Left colon (tissue), 2 donors: ENCODE results near the gene GRK3. TPM values are rescaled to one million over a fixed set of nuclear protein-coding genes. Genes with fewer than 3 reads are reported as not detected.

Source experiments
- ATAC-seq: fragments of 200-7000 bp; cut with Tn5 transposase; one replicate; pipeline ENCODE4 v1.9.1; 2020; ENCODE audit warnings: mild to moderate bottlenecking, moderate library complexity
- DNase-seq, 2 donors: peaks; one replicate each; pipeline ENCODE4 v3.0.0-alpha.2; 2020
- intact Hi-C, 2 donors: fragments of 100-400 bp; cut with DNase I in 1 of 2; cut with micrococcal nuclease in 1 of 2; formaldehyde crosslinking; loops; one replicate each; pipeline versions ENCODE4 v1.11.2 to v1.14.0; 2022; cut with DNase I, micrococcal nuclease
- total RNA-seq, 2 donors: library from RNA; stranded (reverse); fragmentation: NEBNext Ultra II Directional; extraction: Animal tissue kit (Norgen Biotek cat#: 25700); gene quantifications; one replicate each; pipeline ENCODE4 v1.2.1, GENCODE V29; 2021
- donor health status: DM: no; HTN: no; CAD: no.
- donor health status: DM: yes; HTN: yes; CAD: no.

Gene GRK3
- total RNA-seq, 2 donors from 2014 or later, result 2.3 to 4.1 TPM

DNA sequence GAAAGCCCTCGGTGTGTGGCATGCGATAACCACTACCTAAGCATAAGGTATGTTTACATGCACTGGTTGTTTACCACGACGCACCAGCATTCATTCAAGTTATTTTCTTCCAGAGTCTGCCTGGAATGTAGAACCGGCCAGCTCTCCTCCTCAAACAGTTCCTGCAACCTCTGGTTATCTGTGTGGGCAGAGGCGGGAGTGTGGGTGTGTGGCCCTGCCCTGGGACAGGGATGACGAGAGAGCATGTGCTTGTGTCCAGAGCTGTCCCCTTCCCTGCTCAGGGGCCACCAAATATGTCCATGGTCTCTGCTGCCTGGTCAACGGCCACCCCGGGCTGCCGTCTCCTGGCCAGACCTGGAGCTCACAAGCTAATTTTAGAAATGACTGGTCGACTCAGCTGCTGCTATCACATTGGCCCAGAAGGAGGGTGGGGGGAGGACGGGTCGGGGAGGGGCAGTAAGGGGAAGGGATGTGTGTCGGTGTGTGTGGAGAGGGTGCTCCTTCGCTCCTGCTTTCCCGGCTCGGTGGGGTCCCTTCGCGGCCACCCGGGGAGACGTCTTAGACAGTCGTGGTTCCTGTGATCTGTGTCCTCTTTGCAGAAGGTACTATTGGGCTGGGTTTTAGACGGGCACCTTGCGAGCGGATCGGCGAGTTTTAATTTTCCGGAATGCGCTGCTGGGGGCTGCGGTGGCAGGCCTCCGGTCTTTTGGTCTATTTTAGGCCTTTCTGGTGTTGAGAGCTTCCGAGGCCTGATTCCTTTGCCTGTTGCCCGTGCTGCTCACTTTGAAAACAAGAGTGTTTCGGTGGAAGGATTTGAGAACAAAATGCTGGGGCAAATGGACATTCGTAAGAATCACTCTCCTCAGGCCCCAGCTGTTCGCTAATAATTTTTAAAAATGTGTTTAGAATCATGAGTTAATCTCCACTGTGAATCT lies 177.5 kb downstream of the GRK3 start, which contains the start of gene MYO18B:
MYO18B (plus strand) TSS at position 497 of the 935 bp plus-strand sequence. CDS start 18,905 bp downstream, outside the sequence.
- ATAC-seq, result no peak
- no peak for DNase-seq
- intact Hi-C loops, result no loop called here

DNA sequence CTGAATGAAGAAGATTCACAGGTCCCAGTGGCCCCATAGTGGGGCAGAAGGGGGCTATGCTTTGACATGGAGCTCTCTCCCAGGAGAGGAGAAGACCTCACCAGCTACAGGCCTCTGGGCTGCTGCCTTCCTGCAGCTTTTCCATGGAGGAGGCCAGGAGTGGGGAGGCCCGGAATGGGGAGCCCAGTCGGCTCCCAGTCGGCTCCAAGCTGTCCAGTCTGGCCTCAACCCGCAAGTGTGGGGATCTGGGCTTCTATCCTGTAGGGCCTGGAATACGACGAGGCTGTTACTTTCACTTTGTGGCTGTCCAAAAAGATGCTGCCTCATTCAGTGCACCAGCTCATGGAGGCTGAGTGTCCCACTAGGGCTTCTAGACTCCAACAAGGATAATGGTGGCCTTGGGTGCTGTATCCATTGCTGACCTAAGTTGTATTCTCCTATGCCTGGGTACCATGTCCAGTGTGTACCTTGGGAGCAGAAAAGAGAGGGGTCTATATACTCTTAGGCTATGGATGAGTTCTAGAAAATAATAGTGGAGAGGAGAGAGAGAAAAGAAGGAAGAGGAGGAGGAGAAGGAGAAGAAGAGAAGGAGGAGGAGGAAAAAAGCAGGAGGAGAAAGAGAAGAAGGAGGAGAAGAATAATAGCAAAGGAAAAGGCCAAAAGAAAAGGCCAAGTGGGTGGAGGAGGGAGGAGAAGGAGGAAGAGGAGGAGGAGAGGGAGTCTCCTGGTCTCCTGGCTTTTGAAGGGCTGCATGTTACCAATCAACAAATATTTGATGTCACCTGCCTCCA lies 178.6 kb downstream of the GRK3 start:
- intact Hi-C loops, result no loop called here
- DNase-seq, result no peak
- ATAC-seq, result no peak

DNA sequence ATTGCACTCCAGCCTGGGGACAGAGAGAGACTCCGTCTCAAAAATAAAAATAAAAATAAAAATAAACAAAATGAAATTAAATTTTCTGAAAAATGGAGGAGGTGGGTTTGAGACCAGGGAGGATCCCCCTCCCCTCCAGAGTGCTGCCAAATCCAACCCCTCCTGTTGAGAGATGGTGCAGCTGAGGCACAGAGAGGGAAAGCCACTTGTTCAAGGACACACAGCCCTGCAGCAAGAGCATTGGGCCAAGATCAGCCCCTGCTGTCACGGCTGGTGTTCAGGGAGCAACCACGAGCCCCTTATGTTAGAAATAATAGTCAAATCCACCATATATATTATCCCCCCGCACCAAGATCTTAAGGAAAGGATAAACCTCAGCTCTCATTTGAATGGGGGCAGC lies 180.2 kb downstream of the GRK3 start:
- no peak for ATAC-seq
- DNase-seq, result no peak
- intact Hi-C loops, result no loop called here

DNA sequence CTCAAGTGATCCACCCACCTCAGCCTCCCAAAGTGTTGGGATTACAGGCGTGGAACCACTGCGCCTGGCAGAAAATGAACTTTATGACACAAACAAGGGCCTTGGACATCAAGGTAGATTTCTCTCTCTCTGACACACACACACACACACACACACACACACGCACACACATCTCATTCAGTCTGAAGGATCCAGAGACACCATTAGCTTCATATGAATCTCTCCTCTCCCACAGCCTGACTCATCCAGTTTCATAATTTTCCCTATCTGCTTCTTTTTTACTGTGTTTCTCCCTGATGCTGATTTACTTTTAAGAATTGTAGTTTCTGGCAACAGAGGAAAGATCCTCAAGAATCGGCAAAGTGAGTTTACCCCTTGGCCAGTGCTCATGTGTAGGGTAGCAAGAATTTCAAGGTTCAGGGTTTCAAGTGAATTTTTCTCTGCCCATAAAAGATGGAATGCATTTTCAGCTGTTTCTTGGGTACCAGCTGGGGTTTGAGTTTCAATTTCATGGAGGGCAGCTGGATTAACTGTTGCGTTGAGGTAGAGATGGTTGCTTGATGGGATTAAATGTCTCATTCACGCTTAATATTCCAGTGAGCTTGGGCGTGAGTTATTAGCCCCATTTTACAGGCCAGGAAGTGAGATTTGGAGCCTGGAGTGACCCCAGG lies 181.0 kb downstream of the GRK3 start:
- intact Hi-C loops, result no loop called here
- DNase-seq (no peak), ATAC-seq (no peak)

DNA sequence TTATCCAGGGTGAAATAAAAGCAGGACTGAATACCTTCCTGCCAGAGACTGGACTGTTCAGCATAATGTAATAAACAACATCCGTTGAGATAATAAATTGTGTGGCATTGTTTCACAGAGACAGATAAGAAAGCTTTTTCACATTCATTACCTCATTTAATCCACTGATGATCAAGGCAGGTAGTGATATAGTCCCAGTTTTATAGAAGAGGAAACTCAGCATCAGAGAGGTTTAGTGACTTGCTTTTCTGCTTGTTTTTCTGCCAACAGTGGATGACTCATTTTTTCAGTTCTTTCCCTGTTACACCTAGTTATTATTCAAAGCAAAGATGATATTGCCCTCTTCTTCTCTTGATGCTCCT lies 181.5 kb downstream of the GRK3 start:
- intact Hi-C loops, result no loop called here
- ATAC-seq, result peak; percentile 62
- DNase-seq, result no peak

DNA sequence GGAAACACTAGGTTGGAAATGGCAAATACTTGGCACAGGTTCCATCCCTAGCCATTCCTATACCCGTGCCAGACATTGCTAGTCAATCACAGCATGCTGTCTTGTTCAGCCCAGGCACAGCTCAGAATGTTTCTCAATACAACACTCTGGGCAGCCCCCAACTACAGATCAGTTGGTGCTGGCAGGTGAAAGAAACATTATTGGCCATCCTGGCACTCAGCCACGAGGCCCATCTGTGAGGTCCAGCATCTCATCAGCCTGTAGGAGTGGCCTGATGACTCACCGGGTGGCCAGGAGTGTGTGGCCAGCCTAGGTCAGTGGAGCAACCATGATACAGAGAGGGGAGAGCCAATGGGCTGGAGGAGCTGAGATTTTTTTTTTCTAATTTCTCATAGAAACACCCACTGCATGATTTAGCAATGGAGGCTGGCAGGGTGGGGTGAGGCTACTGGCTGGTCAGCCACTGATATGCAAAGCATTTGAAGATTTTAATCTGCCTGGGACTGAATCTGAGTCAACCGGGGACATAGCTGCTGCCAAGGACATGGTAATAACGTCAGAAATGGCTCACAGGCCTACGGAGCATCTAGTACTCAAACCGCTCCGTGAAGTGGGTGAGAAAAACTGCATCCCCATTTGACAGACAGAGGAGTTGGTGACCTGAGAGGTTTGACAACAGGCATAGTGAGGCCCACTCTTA lies 182.9 kb downstream of the GRK3 start:
- DNase-seq (peak; percentile 23 to 36), ATAC-seq (peak; percentile 55)
- intact Hi-C loops, result no loop called here

DNA sequence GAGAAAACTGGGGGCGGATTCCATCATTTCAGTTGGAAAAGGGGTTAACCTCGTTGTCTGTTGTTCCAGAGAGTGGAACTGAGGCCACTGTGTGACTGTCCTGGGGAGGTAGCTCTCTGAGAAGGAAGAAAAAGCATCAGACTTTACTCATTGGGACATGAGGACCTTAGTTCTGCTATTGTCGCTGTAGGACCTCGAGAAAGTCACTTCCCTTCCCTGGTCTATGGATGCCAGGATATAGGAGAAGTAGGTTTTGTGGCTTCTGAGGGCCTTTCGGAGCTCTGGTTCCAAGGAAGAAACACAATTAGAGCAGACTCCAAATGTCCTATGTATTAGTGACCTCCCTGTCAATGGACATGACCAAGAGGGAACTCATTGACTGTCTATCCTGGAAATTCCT lies 183.7 kb downstream of the GRK3 start:
- no peak for ATAC-seq
- intact Hi-C loops, result no loop called here
- no peak for DNase-seq

DNA sequence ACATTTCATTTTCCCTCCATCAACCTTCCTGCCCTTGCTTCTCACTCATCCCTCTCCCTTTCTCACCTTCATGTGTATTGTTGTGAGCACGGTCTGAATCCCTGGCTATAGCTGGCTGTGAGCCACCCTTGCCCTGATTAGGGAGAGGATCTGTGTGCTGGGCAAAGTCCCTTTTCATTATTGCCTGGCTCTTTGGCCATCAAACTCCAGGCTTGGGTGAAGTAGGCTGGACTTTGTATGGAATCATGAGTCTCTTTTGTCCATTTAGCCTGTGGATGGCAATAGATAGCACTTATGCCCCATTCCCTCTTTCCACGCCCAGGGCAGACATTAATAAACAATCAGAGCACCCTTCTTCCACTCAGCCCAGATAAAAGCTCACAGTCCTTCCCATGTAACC lies 184.2 kb downstream of the GRK3 start:
- intact Hi-C loops, result no loop called here
- DNase-seq, result peak; percentile 54 to 62
- ATAC-seq, result peak; percentile 88

DNA sequence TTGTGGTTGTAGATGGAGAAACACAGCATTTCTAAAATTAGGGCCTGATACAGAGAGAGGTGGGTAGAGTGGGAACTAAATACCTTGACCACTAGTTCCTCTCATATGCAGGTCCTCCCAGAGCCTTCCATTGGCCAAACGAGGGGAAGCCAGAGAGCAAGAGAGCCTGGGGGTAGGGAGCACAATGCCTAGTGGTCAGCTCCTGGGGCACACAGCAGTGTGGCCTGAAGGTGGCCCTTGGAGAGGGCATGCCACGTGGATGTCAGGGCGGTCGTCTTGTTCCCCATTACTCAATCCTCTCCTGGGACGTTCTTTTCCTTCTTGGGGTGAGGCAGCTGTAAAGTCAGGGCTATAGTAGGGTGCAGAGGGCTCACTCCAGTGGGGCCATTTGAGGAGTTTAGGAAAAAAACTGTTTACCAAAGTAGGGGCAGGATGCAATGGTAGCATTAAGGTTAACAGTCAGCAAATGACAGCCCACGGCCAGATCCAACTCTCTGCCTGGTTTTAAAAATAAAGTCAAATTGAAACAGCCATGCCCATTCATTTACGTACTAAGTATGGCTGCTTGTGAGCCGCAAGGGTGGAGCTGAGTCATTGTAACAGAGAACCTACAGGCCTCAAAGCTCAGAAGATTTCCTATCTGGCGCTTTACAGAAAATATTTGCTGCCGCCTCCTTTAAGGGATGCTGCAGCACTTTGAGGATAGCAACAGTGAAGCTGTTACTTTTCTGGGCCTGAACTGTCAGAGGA lies 185.1 kb downstream of the GRK3 start:
- intact Hi-C loops, result no loop called here
- DNase-seq, result no peak
- ATAC-seq, result no peak

DNA sequence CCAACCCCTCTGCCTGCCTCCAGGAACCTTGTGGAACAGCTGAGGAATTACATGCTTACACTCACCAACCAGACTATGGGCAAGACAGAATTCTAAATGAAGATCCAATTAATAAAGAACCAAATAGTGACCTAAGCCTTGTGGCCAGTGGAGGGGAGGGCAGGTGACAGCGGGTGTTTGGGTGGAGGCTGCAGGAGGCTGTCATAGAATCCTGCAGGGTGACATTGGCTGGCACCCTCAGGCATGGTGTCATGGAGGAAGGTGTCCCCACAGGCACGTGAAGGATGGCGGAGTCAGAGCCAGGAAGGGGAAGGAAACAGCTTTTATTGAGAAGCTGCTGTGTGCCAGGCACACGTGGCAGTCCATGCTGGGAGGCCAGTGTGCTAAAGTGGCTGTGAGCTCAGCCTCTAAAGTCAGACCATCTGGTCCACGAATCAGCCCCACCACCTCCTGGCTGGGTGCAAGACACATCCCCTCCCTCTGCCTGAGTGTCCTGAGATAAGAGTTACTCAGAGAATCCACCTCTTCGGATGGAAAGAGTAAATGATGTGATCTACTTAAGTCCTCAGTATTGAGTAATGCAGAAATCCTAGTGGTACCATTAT lies 186.2 kb downstream of the GRK3 start:
- ATAC-seq (no peak), DNase-seq (no peak)
- intact Hi-C loops, result no loop called here

DNA sequence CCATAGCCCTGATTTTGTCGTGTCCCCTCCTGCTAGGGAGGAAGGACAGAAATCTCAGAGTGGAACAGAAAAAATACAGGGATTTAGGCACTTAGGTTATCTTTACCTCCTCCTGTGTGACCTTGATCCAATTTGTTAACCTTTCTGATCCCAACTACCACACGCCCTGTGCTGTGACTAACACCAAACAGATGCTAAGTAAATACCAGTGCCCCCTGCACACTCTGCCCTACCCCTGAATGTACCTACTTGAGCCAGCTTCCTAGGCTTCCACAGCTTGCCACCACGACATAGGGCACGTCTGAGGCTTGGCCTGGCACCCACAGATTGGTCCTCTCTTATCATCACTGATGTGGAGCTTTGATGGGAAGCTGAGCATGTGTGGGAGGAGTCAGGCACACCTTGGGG lies 186.7 kb downstream of the GRK3 start:
- no peak for DNase-seq
- intact Hi-C loops, result no loop called here
- ATAC-seq, result no peak

DNA sequence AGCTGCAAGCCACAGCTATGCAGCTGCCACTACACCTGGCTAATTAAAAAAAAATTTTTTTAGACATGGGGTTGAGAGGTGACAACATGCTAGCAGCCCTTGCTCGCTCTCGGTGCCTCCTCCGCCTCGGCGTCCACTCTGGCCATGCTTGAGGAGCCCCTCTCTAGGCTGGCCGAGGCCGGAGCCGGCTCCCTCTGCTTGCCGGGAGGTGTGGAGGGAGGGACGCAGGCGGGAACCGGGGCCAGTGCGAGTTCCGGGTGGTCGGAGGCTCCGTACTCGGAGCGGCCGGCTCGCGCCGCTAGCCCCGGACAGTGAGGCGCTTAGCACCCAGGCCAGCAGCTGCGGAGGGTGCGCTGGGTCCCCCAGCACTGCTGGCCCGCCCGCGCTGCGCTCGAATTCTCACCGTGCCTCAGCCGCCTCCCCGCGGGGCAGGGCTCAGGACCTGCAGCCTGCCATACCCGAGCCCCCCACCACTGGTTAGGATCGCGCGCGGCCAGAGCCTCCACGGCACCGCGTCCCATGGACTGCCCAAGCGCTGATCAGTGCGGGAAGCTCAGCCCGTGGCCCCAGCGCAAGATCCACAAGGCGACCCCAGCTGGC lies 188.2 kb downstream of the GRK3 start:
- no peak for ATAC-seq
- DNase-seq, result no peak
- intact Hi-C loops, result no loop called here

DNA sequence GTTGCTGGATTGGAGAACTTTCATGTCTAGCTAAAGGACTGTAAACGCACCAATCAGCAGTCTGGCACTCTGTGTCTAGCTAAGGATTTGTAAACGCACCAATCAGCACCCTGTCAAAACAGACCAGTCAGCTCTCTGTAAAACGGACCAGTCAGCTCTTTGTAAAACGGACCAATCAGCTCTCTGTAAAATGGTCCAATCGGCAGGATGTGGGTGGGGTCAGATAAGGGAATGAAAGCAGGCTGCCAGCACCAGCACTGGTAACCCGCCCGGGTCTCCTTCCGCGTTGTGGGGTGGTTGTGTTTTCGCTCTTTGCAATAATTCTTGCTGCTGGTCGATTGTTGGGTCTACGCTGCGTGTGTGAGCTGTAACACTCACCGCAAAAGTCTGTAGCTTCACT lies 188.8 kb downstream of the GRK3 start:
- intact Hi-C loops, result no loop called here
- DNase-seq, result no peak
- ATAC-seq, result no peak

DNA sequence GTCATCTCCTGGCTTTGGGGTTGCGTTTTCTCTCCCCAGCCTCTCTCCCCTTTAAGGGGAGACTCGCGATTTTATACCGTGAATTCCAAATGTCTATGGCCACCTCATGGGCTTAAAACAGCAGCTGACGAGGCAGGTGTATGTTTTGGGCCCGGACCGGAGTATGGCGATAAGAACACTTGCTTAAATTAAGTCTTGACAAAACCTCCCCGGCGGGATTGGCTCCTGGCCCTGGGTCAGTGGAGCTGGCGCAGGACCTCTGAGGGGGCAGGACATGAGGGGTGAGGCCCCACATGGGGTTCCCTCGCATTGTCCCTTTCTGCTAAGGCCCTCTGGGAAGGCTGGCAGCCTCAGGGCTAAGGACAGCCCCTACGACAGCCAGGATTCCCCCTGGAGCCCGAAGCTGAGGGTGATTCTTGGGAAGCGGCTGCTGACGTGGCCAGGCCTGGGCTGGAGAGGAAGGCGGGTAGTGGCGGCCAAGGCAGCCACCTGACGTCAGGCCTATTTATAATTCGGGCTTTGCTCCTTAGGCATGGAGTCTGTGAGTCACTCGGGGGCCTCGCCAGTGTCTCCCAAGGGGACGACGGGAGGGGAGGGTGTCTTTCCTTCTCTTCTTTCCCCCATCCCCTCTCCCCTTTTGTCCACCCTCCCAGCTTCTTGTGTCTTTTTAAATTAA lies 190.2 kb downstream of the GRK3 start:
- no peak for ATAC-seq
- intact Hi-C loops, result no loop called here
- peak in 1 of 2 donors; percentile 47 for DNase-seq

DNA sequence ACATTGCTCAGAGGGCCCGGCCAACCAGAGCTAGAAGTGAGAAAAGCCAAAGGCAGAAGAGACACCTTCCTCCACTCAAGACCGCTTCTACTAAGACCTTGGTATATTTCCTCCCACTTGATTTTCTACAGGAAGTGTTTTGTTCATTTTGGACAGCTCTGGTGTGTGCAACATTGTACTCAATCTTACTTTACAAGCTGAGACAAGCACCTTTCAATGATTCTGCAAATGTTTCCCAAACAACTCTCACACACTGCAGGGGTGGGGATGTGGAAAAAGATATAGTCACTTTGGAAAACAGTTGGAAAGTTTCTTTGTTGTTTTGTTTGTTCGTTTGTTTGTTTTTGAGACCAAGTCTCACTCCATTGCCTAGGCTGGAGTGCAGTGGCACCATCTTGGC lies 193.2 kb downstream of the GRK3 start:
- intact Hi-C loops, result no loop called here
- ATAC-seq, result no peak
- no peak for DNase-seq

DNA sequence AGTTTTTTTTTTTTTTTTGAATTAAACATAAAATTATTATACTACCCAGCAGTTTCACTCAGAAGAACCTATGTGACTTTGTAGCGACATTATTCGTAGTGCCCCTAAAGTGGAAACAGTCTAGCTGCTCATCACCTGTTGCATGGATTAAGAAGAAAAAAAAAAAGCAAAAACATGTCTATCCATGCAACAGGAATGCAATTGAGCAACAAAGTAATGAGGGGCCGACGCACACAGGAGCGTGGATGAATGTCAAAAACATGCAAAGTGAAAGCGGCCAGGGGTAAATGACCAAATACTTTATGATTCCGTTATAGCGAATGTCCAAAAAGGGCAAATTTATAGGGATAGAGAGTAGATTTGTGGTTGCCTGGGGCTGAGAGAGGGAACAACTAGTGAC lies 193.8 kb downstream of the GRK3 start:
- no peak for DNase-seq
- no peak for ATAC-seq
- intact Hi-C loops, result no loop called here

DNA sequence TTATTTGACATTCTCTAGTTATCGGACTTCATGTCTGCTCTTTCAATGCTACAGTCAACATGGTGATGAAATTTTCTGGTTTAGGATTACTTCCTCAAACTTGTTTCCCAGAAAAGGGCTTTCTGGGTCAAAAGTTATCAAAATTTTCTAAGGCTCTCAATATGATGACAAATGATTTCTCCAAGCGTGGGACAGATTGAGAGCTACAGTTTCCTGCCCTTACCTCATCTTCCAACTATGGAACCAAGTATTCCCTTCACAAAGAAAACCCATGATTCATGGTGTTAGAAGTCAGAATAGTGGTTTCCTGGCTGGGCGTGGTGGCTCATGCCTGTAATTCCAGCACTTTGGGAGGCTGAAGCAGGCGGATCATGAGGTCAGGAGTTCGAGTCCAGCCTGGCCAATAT lies 195.4 kb downstream of the GRK3 start:
- no peak for DNase-seq
- intact Hi-C loops, result loop anchor here in 1 of 2 donors (10.0 kb wide), 1 partner anchor 285 kb away; no protein-coding TSS in a partner anchor
- ATAC-seq, result no peak
